ENCODE measurements around the gene PODNL1. TPM values are rescaled to one million over a fixed set of nuclear protein-coding genes. Genes with fewer than 3 reads are reported as not detected.

PODNL1 gene
- total and polyA plus RNA-seq, 2 of the 8 experiments (the other 6 are each of a cell fraction or from before 2014, with no cell fraction given): 1.0 to 1.5 TPM

- H2BK20ac ChIP-seq (ENCODE audit: low read length): no peak overlapping the region
- no peaks in the 10 kb centered on the region for H3K27me3 ChIP-seq (replicated peaks in 1 of 4; ENCODE audit: control insufficient read depth in 3 of 4, extremely low read depth in 1 of 4, insufficient read depth in 3 of 4, low read length in 3 of 4)
- H2AFZ ChIP-seq (ENCODE audit: low read length): no peak overlapping the region
- H3K23me2 ChIP-seq (ENCODE audit: low read depth, low read length): 0 out of 2 replicates have a peak, but pooled peaks cover 2% of the 10 kb centered on the region
- no peak overlapping the region for H3K4me2 ChIP-seq (ENCODE audit: insufficient read depth in 1 of 2, low read depth in 2 of 2, low read length in 2 of 2)
- no peak overlapping the region for H2BK15ac ChIP-seq (ENCODE audit: low read length)
- no peak overlapping the region for H3K56ac ChIP-seq (replicated peaks; ENCODE audit: insufficient read length, low read depth, low read length)
- no peak overlapping the region for H2BK5ac ChIP-seq (ENCODE audit: low read depth, low read length)
- no peak overlapping the region for H2AK5ac ChIP-seq (ENCODE audit: low read depth, low read length)
- 90% methylated on average over 18 of the region's 18 CpGs; no CpG with 5 or more reads in 1 of the 2 experiments for whole genome bisulfite sequencing, 2 experiments (ENCODE audit: extremely low coverage in 1 of 2, insufficient coverage in 1 of 2, insufficient read length in 1 of 2, insufficient replicate concordance in 2 of 2, low coverage in 1 of 2, low lambda C conversion rate in 2 of 2, missing lambda C conversion rate in 1 of 2)
- H2BK12ac ChIP-seq (ENCODE audit: low read depth, low read length): no peak overlapping the region
- no peaks in the 10 kb centered on the region for H3K79me1 ChIP-seq (ENCODE audit: low read depth, low read length)
- no peak overlapping the region for H4K91ac ChIP-seq (replicated peaks; ENCODE audit: insufficient read length, low read length)
- H3K18ac ChIP-seq (ENCODE audit: extremely low read depth, low read length): no peak overlapping the region
- no peak overlapping the region for H4K5ac ChIP-seq (ENCODE audit: insufficient read length, low read depth, low read length)
- peaks cover 0 to 21% (median 10%) of the 10 kb centered on the region in 4 experiments; a peak in 5 of 8 replicates for H3K36me3 ChIP-seq (ENCODE audit: control insufficient read depth in 2 of 4, insufficient read depth in 4 of 4, low read length in 3 of 4)
- H2BK120ac ChIP-seq (replicated peaks; ENCODE audit: low read depth, low read length): no peak overlapping the region
- ChIA-PET CTCF (ENCODE audit: partially characterized antibody) (interaction anchor here (0.6 to 10.3 kb wide), 10 partner anchors 9 to 1099 kb away, joined by 3 to 77 read pairs (median 3); partner anchors contain the start of genes MISP3, NANOS3 and RLN3), POLR2A (ENCODE audit: partially characterized antibody) (interaction anchor here (0.6 to 3.0 kb wide), 6 partner anchors 8 to 161 kb away, joined by 3 to 14 read pairs (median 4); partner anchors contain the start of gene DCAF15)
- no peaks in the 10 kb centered on the region for H3K79me2 ChIP-seq (ENCODE audit: control insufficient read depth in 1 of 2, insufficient read depth in 2 of 2, low read length in 2 of 2)
- no peak for FAIRE-seq
- no peaks in the 10 kb centered on the region for H4K20me1 ChIP-seq (replicated peaks in 1 of 2; ENCODE audit: control insufficient read depth in 1 of 2, insufficient read depth in 2 of 2, low read length in 2 of 2)
- no peaks in the 10 kb centered on the region for H3K9me3 ChIP-seq (ENCODE audit: insufficient read depth in 2 of 2, low read depth in 1 of 2, low read length in 1 of 2)
- no peak overlapping the region for H3K4me3 ChIP-seq (ENCODE audit: extremely low read depth in 1 of 4, insufficient read depth in 2 of 4, low read depth in 3 of 4, low read length in 4 of 4)
- H3K14ac ChIP-seq (ENCODE audit: insufficient read length): no peak overlapping the region
- H3K27ac ChIP-seq (ENCODE audit: low read depth, low read length): no peak overlapping the region
- DNase-seq (ENCODE audit: low read depth in 1 of 2, low spot score in 2 of 2): no peak
- H4K8ac ChIP-seq (ENCODE audit: extremely low read depth, insufficient read depth, low read length): no peak overlapping the region; the same call in 1 of the 2 replicates
- 0 out of 7 replicates have a peak, but pooled peaks cover 0 to 3% (median 0%) of the 10 kb centered on the region in 4 experiments for H3K4me1 ChIP-seq (replicated peaks in 1 of 4; ENCODE audit: control insufficient read depth in 3 of 4, insufficient read depth in 4 of 4, low read length in 3 of 4)
- H3K9ac ChIP-seq (replicated peaks in 1 of 4; ENCODE audit: extremely low read depth in 1 of 4, low read depth in 3 of 4, low read length in 3 of 4): no peak overlapping the region
- H3K4ac ChIP-seq (replicated peaks; ENCODE audit: insufficient read length, low read depth, low read length): no peak overlapping the region
- no peak overlapping the region for H3K23ac ChIP-seq (ENCODE audit: insufficient read length)
- no peak for TF ChIP-seq MAFK (IDR thresholded peaks at IDR 0.05; ENCODE audit: low read depth, low read length)
- no peak for TF ChIP-seq GABPA (IDR thresholded peaks at IDR 0.05; ENCODE audit: borderline replicate concordance, insufficient read depth, low read length)
- no peak for TF ChIP-seq EP300 (IDR thresholded peaks at IDR 0.05; ENCODE audit: borderline replicate concordance in 1 of 2, low read depth in 2 of 2, low read length in 2 of 2)
- TF ChIP-seq CHD2 (IDR thresholded peaks at IDR 0.05; ENCODE audit: low read length): no peak
- no peak for TF ChIP-seq KDM4A (IDR thresholded peaks at IDR 0.05; ENCODE audit: low read depth, low read length, severe bottlenecking)
- no peak for TF ChIP-seq SP4 (IDR thresholded peaks at IDR 0.05; ENCODE audit: low read length)
- no peak for TF ChIP-seq NRF1 (IDR thresholded peaks at IDR 0.05; ENCODE audit: low read depth, low read length)
- no peak for TF ChIP-seq KDM5A (IDR thresholded peaks at IDR 0.05; ENCODE audit: low read length)
- TF ChIP-seq TAF7 (optimal IDR thresholded peaks at IDR 0.05; ENCODE audit: borderline replicate concordance, low read depth, low read length): no peak
- no peak for TF ChIP-seq RFX5 (IDR thresholded peaks at IDR 0.05; ENCODE audit: borderline replicate concordance, low read depth, low read length)
- TF ChIP-seq HDAC6 (IDR thresholded peaks at IDR 0.05; ENCODE audit: low read depth, low read length): no peak
- TF ChIP-seq SAP30 (IDR thresholded peaks at IDR 0.05; ENCODE audit: insufficient read depth, insufficient replicate concordance, low read length): no peak
- TF ChIP-seq SIN3A (conservative IDR thresholded peaks at IDR 0.05 in 1 of 2, IDR thresholded peaks at IDR 0.05 in 1 of 2; ENCODE audit: low read depth in 1 of 2, low read length in 2 of 2): no peak
These were observed 31.7 kb upstream of the PODNL1 start for GRCh38 chr19:13969897-13970296.

All from H1 (cell line).